ENCODE data around the gene C6orf89. TPM values are rescaled to one million over a fixed set of nuclear protein-coding genes. Genes with fewer than 3 reads are reported as not detected.

C6orf89 gene
- total RNA-seq, 1 donor: 58.2 TPM

DNA sequence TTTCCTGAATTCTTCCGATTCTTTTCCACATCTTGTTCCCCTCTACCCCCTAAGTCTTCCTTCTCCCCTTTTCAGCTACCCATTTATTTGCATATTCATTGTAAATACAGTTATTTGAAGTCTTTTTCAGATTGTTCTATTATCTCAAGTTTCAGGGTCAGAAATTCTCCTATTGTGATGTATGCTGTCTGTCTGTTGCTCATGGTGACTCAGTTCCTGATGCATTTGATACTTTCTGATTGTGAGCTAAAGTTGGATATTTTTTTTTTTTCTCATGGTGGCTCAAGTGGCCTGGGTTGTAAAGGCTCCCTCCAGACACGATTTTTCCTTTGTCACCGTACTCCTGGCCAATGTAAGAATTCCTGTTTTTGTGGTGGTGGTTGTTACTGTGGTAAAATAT lies 63.9 kb downstream of the C6orf89 start:
- no peak overlapping the region for H3K4me3 ChIP-seq (ENCODE audit: low read depth, low read length)
- TF ChIP-seq, protein P1, sequence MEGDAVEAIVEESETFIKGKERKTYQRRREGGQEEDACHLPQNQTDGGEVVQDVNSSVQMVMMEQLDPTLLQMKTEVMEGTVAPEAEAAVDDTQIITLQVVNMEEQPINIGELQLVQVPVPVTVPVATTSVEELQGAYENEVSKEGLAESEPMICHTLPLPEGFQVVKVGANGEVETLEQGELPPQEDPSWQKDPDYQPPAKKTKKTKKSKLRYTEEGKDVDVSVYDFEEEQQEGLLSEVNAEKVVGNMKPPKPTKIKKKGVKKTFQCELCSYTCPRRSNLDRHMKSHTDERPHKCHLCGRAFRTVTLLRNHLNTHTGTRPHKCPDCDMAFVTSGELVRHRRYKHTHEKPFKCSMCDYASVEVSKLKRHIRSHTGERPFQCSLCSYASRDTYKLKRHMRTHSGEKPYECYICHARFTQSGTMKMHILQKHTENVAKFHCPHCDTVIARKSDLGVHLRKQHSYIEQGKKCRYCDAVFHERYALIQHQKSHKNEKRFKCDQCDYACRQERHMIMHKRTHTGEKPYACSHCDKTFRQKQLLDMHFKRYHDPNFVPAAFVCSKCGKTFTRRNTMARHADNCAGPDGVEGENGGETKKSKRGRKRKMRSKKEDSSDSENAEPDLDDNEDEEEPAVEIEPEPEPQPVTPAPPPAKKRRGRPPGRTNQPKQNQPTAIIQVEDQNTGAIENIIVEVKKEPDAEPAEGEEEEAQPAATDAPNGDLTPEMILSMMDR (IDR thresholded peaks at IDR 0.05; ENCODE audit: insufficient read depth, low read length): no peak
- DNase-seq (ENCODE audit: low read depth): peak; percentile 41

DNA sequence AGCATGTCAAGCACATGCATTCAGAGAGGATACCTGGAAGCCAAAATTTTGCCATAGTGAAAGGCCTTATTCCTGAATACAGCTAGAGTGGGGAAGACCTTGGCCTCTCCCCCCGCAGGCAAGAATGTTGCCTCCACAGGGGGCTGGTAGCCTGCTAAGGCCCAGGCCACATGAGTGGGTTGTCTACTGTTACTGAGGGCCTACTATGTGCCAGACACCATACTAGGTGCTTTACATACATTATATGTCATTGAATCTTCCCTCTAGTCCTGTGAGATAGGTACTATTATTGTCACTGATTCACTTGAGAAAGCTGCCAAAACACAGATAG lies 68.1 kb downstream of the C6orf89 start:
- H3K4me3 ChIP-seq (ENCODE audit: low read depth, low read length): no peak overlapping the region
- no peak for DNase-seq (ENCODE audit: low read depth)
- TF ChIP-seq, protein P1 (IDR thresholded peaks at IDR 0.05; ENCODE audit: insufficient read depth, low read length): no peak

DNA sequence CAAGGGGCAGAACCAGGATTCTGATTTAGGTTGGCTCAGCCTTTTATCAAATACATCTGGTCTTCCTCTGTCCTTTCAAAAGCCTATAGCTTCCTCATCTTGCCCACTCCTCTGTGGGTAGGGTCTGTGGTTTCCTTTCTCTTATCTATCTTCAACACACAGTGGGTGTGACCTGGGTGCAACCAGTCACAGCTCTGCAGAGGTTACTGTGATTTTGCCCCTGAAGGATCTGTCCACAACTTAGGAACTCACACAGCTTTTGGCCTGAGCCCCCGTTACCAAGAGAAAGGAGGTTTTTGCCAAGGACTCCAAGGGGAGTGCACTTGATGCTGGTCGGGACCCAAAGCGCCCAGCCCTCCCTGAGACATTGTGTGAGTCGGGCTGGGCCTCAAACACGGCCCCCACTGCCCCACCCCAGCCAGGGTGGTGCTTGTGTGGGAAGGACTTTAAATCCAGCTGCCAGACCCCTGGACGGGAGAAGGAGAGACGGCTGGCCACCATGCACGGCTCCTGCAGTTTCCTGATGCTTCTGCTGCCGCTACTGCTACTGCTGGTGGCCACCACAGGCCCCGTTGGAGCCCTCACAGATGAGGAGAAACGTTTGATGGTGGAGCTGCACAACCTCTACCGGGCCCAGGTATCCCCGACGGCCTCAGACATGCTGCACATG lies 68.6 kb downstream of the C6orf89 start, which contains the start of gene PI16:
Gene PI16, plus strand, starts transcription at position 477 of the 670 bp plus-strand sequence. Its CDS starts 23 bp downstream, at position 500.
- peak within 1 kb of the TSS; percentile 39 for H3K4me3 ChIP-seq (ENCODE audit: low read depth, low read length)
- TF ChIP-seq, protein P1 (IDR thresholded peaks at IDR 0.05; ENCODE audit: insufficient read depth, low read length): no peak
- DNase-seq (ENCODE audit: low read depth): peak; percentile 34

DNA sequence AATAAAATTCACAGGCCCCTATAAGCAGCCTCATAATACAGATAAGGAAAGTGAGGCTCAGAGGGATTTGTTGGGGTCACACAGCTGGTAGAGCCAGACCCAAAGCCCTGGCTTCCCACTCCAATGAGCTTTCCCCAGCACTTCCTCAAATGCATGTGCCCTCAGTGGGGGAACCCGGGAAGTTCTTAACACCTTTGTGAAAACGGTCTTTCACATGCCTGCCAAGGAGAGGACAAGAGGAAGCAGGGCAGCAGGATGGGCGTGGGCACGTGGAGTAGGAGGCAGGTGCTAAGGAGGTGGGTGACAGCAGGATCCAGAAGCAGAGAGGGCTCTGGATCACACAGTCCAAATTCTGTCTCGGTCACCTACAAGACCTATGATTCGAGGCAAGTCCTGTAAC lies 69.4 kb downstream of the C6orf89 start:
- TF ChIP-seq, protein P1 (IDR thresholded peaks at IDR 0.05; ENCODE audit: insufficient read depth, low read length): no peak
- DNase-seq (ENCODE audit: low read depth): no peak
- peak overlapping the region; percentile 39 for H3K4me3 ChIP-seq (ENCODE audit: low read depth, low read length)

DNA sequence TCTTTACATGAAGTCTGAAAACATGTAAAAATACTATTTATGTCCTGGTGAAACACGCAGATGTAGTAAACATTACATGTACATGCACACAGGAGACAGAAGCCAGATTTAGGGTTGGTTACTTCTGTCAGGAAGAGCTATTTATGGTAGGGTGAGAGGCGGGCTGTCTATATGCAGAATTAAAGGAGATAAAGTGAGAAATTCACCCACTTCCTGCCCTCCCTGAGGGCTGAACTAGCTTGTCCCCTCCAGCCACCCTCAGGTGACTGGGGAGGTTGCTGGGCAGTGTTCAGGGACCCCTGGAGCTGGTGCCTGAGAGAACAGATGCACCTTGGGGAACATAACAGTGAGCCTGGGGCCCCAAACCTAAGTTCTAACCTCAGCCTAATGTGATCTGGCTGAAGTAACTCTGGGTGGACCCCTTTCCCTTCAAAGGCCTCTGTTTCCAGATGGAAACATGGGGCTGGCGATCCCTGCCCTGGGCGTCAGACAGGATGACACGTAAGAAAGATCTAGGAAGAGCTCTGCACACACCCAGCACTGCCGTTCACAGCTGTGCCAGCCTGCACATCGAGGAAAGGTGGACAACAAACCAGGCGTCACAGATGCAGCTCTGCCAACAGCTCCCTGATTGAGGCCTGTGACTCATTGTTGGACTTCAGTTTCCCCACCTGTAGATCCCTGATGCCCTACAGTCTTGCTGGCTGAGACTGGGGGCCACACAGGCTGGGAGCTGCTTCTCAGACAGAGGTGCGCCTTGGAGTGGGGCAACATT lies 70.1 kb downstream of the C6orf89 start:
- H3K4me3 ChIP-seq (ENCODE audit: low read depth, low read length): peak overlapping the region; percentile 2
- TF ChIP-seq, protein P1 (IDR thresholded peaks at IDR 0.05; ENCODE audit: insufficient read depth, low read length): no peak
- DNase-seq (ENCODE audit: low read depth): peak; percentile 33

DNA sequence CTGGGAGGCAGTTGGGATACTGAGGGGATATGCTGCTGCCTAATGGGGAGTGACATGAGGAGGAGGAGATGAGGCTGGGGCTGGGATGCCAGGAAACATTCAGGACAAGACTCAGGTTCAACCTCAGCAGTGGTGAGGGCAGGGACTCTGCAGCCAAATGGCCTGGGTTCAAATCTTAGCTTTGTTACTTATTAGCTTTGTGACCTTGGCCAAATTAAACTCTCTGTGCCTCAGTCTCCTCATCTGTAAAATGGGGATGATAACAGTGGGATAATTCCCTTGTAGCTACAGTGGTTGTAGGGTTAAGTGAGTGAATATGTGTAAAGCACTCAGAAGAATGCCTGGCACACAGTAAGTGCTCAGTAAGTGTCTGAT lies 70.7 kb downstream of the C6orf89 start:
- TF ChIP-seq, protein P1 (IDR thresholded peaks at IDR 0.05; ENCODE audit: insufficient read depth, low read length): no peak

More for the DNA sequence above, 70.7 kb downstream of the C6orf89 start:
- no peak overlapping the region for H3K4me3 ChIP-seq (ENCODE audit: low read depth, low read length)
- DNase-seq (ENCODE audit: low read depth): no peak

Measured in fibroblast of the aortic adventitia (primary cell).